ENCODE data around the gene TEDC1.
"Not testable (repeated sequence)": the region's sequence is repeated elsewhere in the genome, so short reads cannot be mapped to it uniquely, and the experiment has no call there.

Gene TEDC1

DNA sequence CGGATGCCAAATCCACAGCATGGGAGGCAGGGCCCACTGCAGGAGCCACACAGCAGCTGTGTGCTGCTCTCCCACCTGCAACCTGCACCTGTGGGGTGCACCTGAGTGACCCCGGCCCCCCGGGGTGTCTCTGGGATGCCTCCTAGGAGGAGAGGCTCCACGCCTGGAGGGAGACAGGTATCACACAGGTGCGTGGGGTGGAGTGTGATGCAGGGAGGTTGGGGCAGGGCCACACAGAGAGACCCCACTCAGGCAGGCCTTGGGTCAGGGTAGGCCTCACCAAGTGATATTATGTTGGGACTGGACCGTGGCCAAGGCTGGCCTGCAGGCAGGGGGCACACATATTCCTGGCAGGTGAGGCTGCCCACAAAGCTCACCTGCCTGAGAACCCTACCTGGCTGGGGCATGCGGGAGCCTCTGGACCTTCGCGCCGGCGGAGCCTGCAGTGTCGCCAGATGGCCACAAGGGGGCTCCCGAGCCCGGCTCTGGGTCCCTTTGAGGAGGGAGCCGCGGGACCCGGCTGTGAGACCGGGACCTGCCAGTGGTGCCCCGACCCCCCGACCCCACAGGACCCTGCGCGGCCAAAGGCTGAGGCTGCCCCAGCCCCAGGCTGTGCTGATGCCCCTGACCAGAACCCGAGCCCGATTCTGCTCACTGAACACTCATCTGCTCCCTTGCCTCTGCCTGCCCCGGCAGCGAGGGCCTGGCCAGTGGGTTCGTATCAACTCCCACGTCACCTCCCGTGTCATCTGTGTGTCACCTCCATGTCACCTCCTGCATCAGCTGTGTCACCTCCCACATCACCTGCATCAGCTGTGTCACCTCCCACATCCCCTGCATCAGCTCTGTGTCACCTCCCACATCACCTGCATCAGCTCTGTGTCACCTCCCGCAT, 46.8 kb downstream of the TEDC1 start:
- peak; percentile 63 for DNase-seq (ENCODE audit: low spot score)

DNA sequence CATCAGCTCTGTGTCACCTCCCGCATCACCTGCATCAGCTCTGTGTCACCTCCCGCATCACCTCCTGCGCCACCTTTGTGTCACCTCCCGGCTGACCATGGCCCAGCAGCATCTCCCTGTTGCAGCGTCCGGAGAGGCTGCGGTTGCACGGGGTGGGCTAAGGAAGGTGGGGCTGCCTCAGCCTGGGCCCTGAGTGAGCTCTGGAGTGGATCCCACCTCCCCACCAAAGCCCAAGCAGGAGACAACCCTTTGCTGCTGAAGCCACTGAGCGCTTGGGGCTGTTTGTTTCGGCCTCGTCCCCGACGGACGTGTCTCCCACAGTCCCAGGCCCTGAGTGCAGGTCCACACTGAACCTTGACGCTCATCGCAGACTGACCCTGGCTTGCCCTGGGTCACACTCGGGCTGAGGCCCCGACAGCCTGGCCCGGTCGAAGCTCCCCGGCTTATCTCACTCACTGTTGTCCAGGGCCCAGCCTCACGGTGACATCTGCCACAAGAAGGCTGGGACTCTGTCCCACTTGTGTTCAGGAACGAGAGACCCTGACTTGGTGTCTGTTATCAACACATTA, 47.5 kb downstream of the TEDC1 start:
- DNase-seq (ENCODE audit: low spot score), result no peak

GRCh38 chr14:105540811-105541210, 49.8 kb downstream of the TEDC1 start:
- DNase-seq (ENCODE audit: low spot score), result no peak

GRCh38 chr14:105541218-105541875, 50.3 kb downstream of the TEDC1 start:
- DNase-seq (ENCODE audit: low spot score), result no peak

DNA sequence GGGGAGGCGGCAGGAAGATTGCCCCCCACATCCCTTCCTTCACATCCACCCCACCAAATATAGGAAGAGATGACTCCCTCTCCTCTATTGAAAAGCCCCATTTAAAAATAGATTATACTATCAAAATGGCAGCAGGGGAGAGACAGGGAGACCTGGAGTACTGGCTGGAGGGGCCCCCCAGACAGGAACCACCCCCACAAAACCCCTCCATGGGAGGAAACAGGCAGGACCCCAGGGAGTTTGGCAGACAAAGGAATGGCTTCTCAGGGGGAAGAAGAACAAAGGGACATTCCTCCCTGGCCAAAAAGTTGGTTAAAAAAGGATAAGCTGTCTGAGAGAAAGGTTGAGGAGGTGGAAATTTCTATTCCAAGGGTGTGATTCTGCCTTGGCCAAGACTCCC, 54.6 kb downstream of the TEDC1 start:
- DNase-seq (ENCODE audit: low spot score), result not testable (repeated sequence)

DNA sequence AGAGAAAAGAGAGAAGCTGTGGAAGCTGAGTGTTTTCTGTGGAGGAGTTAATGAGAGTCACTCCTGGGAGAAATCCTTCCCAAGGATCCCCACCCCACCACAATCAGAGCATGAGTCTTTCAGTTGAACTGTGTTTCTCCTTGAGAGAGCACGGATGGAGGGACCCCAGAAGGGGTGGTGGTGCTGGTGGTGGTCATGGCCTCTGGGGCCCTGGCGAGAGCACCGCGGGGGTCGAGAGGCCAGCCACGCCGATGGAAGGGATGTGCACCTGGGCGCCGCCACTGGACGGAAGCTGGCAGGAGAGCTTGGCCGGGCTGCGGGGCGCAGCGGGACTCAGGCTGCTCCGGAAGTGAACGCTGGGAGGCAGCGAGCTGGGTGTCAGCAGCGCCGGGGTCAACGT, 55.4 kb downstream of the TEDC1 start:
- not testable (repeated sequence) for DNase-seq (ENCODE audit: low spot score)

DNA sequence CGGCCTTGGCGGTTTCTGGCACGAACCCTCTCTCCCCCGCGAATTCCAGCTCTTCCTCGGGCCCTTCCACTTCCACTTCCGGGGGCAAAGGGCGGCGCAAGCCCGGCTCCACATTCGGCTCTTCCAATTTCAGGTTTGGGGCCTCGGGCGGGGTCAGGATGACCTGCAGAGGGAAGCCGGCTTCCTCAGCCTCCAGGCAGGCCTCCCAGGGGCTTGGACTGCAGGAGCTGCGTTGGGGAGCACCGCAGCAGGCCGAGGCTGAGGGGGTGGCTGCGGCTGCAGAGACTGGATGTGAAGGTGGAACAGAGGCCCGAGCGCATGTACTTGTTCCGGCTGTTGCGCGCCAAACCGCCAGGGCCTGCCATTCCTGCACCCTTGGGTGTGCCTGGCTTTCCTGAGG, 56.0 kb downstream of the TEDC1 start:
- not testable (repeated sequence) for DNase-seq (ENCODE audit: low spot score)

DNA sequence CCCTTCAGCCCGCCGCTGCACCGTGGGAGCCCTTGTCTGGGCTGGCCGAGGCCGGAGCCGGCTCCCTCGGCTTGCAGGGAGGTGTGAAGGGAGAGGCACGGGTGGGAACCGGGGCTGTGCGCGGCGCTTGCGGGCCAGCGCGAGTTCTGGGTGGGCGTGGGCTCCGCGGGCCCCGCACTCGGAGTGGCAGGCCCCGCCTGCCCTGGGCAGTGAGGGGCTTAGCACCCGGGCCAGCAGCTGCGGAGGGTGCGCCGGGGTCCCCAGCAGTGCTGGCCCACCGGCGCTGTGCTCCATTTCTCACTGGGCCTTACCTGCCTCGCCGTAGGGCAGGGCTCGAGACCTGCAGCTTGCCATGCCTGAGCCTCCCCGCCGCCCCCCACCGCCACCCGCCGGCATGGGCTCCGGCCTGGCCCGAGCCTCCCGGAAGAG, 56.7 kb downstream of the TEDC1 start:
- DNase-seq (ENCODE audit: low spot score), result no peak
